Spleen (tissue), 11 donors: ENCODE measurements around the gene LYPD1. TPM values are rescaled to one million over a fixed set of nuclear protein-coding genes. Genes with fewer than 3 reads are reported as not detected.

Experiments used
- DNase-seq: peaks from one replicate; pipeline ENCODE4 v3.0.0-alpha.2; 2020
- H3K27ac ChIP-seq, 8 donors: fragments of 200-600 bp; sonication (generic) in 7 of 8; 1 replicate in 4 of 8; 2 replicates in 4 of 8; pipeline versions ENCODE4 v1.5.0 to v1.8.0; 2016 to 2021; ENCODE audit warnings: inconsistent platforms in 4 of 8, mild to moderate bottlenecking in 4 of 8, moderate library complexity in 1 of 8
- H3K27me3 ChIP-seq, 7 donors: fragments of 200-600 bp; sonication (generic) in 6 of 7; replicated peaks in 1 of 7; 1 replicate in 4 of 7; 2 replicates in 3 of 7; pipeline versions ENCODE4 v1.5.0 to v1.8.0; 2016 to 2021; ENCODE audit warnings: inconsistent platforms in 3 of 7, mild to moderate bottlenecking in 1 of 7
- H3K36me3 ChIP-seq, 6 donors: fragments of 200-600 bp; sonication (generic) in 5 of 6; 1 replicate in 4 of 6; 2 replicates in 2 of 6; pipeline versions ENCODE4 v1.5.0 to v1.8.0; 2016 to 2021; ENCODE audit warnings: inconsistent platforms in 2 of 6
- H3K4me1 ChIP-seq, 6 donors: fragments of 200-600 bp; sonication (generic) in 5 of 6; 1 replicate in 3 of 6; 2 replicates in 3 of 6; pipeline versions ENCODE4 v1.5.0 to v1.8.0; 2016 to 2021; ENCODE audit warnings: inconsistent platforms in 3 of 6
- H3K4me3 ChIP-seq, 8 donors: fragments of 200-600 bp; sonication (generic) in 7 of 8; 1 replicate in 4 of 8; 2 replicates in 4 of 8; pipeline versions ENCODE4 v1.5.0 to v1.8.0; 2016 to 2021; ENCODE audit warnings: inconsistent platforms in 4 of 8, mild to moderate bottlenecking in 4 of 8, moderate library complexity in 2 of 8
- H3K9me3 ChIP-seq, 8 donors: fragments of 200-600 bp; sonication (generic) in 7 of 8; 1 replicate in 4 of 8; 2 replicates in 4 of 8; pipeline versions ENCODE4 v1.5.0 to v1.8.0; 2016 to 2021; ENCODE audit warnings: inconsistent platforms in 4 of 8
- POLR2A ChIP-seq, 3 donors: fragments of 450-650 bp; IDR thresholded peaks; one replicate each; pipeline ENCODE4 v1.5.1; 2017; ENCODE audit warnings: antibody characterized with exemption in 3 of 3, mild to moderate bottlenecking in 1 of 3
- POLR2AphosphoS5 ChIP-seq, 3 donors: sonication (generic); formaldehyde crosslinking; IDR thresholded peaks; one replicate each; pipeline ENCODE4 v1.5.1; 2017; ENCODE audit warnings: antibody characterized with exemption in 3 of 3
- WGBS, 5 donors: extraction: QIAGEN DNeasy Blood & Tissue Kit in 3 of 5; methylation state at CpG; one replicate each; pipeline versions ENCODE4 v1.1.5 to v1.1.7; 2013 to 2018; 5-methylcytosine and 5-hydroxymethylcytosine counted together
- intact Hi-C: fragments of 100-400 bp; cut with DNase I; formaldehyde crosslinking; loops from one replicate; pipeline ENCODE4 v1.15.0; 2023; ENCODE audit warnings: low total_unique reads
- polyA plus RNA-seq, 3 donors: library from polyadenylated mRNA; stranded (reverse); fragments of 200-250 nt; gene quantifications; one replicate each; pipeline ENCODE4 v1.2.1, GENCODE V29; 2013
- total RNA-seq, 7 donors: library from RNA; depleted of rRNA in 3 of 7; stranded (reverse); fragments of >200 nt in 3 of 7; fragmentation: NEBNext Ultra II Directional in 4 of 7; extraction: Animal tissue kit (Norgen Biotek cat#: 25700) in 4 of 7; gene quantifications; one replicate each; pipeline versions ENCODE4 v1.1.0 to v1.2.1, GENCODE V29; 2016 to 2021
- TF ChIP-seq, protein P1 (sequence below), 11 experiments: fragments of 200-600 bp in 7 of 11; fragments of 450-650 bp in 4 of 11; sonication (generic) in 4 of 11; IDR thresholded peaks in 8 of 11; conservative IDR thresholded peaks in 3 of 11; 1 replicate in 7 of 11; 2 replicates in 4 of 11; pipeline versions ENCODE4 v1.4.0 to v1.8.0; 2016 to 2021; ENCODE audit warnings: antibody characterized with exemption in 11 of 11, inconsistent platforms in 4 of 11, mild to moderate bottlenecking in 1 of 11
- donor health status: healthy with polysubstance abuse.
- donor health status: DM: no; HTN: no; CAD: no; lungs with moderate emphysema.
- donor health status: DM: no; HTN: no; CAD: no.
- donor health status: Bipolar disorder and iron deficiency.
- donor health status: healthy.
- donor health status: DM: no; HTN: no; CAD: no.
- donor health status: DM: yes; HTN: yes; CAD: no.

The LYPD1 gene
- total and polyA plus RNA-seq, 10 donors, result 0.10 to 4.3 (median 0.46) TPM

GRCh38 chr2:132645176-132645575 lies 24.8 kb downstream of the LYPD1 start:
- DNase-seq, result no peak
- H3K9me3 ChIP-seq, result no peaks in the 10 kb centered on the region
- WGBS, 5 donors, result 74 to 90% (median 81%) methylated on average over 35 of the region's 35 CpGs
- no peaks in the 10 kb centered on the region for H3K36me3 ChIP-seq
- no peak overlapping the region for H3K27ac ChIP-seq
- H3K4me3 ChIP-seq, result no peak overlapping the region
- peaks cover 0 to 8% (median 0%) of the 10 kb centered on the region in 7 donors for H3K27me3 ChIP-seq
- TF ChIP-seq POLR2AphosphoS5 (IDR thresholded peaks at IDR 0.05), result peak in 1 of 3 donors; percentile 19
- TF ChIP-seq, protein P1, sequence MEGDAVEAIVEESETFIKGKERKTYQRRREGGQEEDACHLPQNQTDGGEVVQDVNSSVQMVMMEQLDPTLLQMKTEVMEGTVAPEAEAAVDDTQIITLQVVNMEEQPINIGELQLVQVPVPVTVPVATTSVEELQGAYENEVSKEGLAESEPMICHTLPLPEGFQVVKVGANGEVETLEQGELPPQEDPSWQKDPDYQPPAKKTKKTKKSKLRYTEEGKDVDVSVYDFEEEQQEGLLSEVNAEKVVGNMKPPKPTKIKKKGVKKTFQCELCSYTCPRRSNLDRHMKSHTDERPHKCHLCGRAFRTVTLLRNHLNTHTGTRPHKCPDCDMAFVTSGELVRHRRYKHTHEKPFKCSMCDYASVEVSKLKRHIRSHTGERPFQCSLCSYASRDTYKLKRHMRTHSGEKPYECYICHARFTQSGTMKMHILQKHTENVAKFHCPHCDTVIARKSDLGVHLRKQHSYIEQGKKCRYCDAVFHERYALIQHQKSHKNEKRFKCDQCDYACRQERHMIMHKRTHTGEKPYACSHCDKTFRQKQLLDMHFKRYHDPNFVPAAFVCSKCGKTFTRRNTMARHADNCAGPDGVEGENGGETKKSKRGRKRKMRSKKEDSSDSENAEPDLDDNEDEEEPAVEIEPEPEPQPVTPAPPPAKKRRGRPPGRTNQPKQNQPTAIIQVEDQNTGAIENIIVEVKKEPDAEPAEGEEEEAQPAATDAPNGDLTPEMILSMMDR (IDR thresholded peaks at IDR 0.05 in 8 of 11, conservative IDR thresholded peaks at IDR 0.05 in 3 of 11), result no peak
- H3K4me1 ChIP-seq, result no peaks in the 10 kb centered on the region
- intact Hi-C loops, result no loop called here

DNA sequence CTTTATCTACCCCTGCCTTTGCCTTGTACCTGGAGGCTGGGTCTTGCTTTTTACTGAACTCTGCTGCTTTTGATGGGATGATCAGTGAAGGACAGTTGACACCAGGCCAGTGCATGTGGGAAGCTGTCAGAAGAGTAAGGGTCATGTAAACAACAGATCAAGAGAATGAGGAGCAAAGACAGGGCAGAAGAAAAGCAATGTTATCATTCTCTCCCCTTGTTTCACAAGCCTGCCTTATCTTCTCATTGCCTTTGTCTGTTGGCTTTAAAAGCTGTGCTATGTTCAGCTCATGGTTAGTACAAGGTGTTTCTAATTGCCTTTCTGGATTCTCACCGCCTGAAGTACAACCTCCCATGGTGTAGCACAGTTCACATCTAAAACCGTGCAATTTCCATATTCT lies 27.6 kb downstream of the LYPD1 start:
- H3K27ac ChIP-seq, result no peak overlapping the region
- H3K4me1 ChIP-seq, result no peaks in the 10 kb centered on the region
- TF ChIP-seq POLR2AphosphoS5 (IDR thresholded peaks at IDR 0.05) (no peak), POLR2A (IDR thresholded peaks at IDR 0.05) (no peak)
- TF ChIP-seq, protein P1 (IDR thresholded peaks at IDR 0.05 in 8 of 11, conservative IDR thresholded peaks at IDR 0.05 in 3 of 11), result no peak
- H3K36me3 ChIP-seq, result no peaks in the 10 kb centered on the region
- DNase-seq, result no peak
- intact Hi-C loops, result no loop called here
- peaks cover 0 to 6% (median 0%) of the 10 kb centered on the region in 7 donors for H3K27me3 ChIP-seq
- H3K4me3 ChIP-seq, result no peak overlapping the region
- no peaks in the 10 kb centered on the region for H3K9me3 ChIP-seq
- 70 to 81% (median 72%) methylated on average over 2 of the region's 2 CpGs for WGBS, 5 donors

DNA sequence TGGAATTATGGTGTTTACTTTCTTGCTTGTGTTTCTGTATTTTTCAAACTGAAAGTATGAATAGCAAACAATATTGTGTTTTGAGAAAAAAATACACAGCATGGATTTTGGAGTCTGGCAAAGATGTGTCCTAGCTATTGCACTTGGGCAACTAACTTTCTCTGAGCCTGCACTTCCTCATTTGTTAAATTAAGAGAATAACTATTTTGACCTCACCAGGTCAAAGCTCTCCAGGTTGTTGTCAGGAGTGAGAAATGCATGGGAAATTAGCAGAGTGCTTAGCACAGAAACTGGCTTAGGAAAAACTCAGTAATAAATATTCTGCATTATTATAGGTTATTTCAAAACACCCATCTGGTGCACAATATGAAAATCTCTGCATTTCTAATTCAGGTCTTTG lies 28.2 kb downstream of the LYPD1 start:
- H3K4me1 ChIP-seq, result no peaks in the 10 kb centered on the region
- no peak for TF ChIP-seq POLR2A (IDR thresholded peaks at IDR 0.05)
- TF ChIP-seq, protein P1 (IDR thresholded peaks at IDR 0.05 in 8 of 11, conservative IDR thresholded peaks at IDR 0.05 in 3 of 11), result no peak
- TF ChIP-seq POLR2AphosphoS5 (IDR thresholded peaks at IDR 0.05), result no peak
- intact Hi-C loops, result no loop called here
- peaks cover 0 to 6% (median 0%) of the 10 kb centered on the region in 7 donors for H3K27me3 ChIP-seq
- no peaks in the 10 kb centered on the region for H3K9me3 ChIP-seq
- no peak overlapping the region for H3K4me3 ChIP-seq
- DNase-seq, result no peak
- H3K27ac ChIP-seq, result no peak overlapping the region
- no peaks in the 10 kb centered on the region for H3K36me3 ChIP-seq

DNA sequence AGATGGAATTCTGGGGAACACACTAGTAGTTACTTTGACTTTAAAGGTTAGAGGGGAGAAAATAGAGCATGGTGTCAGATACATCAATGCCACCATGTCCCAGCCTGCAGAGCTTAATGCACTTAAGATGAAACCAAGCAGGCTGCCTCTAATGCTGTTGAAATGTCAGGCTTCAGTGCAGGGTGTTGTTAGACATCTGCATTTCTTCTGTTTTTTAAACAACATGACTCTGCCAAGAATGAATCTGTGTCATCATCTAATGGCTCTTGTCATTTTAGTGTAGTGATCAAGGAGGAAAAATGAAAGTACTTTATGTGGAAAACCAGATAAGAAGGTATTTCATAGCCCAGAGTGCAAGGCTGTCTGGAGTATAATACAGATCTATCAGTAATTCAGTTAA lies 29.9 kb downstream of the LYPD1 start:
- DNase-seq, result no peak
- Histone ChIP-seq H3K36me3 (no peaks in the 10 kb centered on the region), H3K4me3 (no peak overlapping the region), H3K27ac (no peak overlapping the region), H3K9me3 (no peaks in the 10 kb centered on the region), H3K27me3 (peaks cover 0 to 1% (median 0%) of the 10 kb centered on the region in 7 donors), H3K4me1 (no peaks in the 10 kb centered on the region)
- intact Hi-C loops, result no loop called here
- no peak for TF ChIP-seq POLR2AphosphoS5 (IDR thresholded peaks at IDR 0.05)
- no peak for TF ChIP-seq POLR2A (IDR thresholded peaks at IDR 0.05)
- TF ChIP-seq, protein P1 (IDR thresholded peaks at IDR 0.05 in 8 of 11, conservative IDR thresholded peaks at IDR 0.05 in 3 of 11), result no peak
